ENCODE results near the gene C19orf33.

Gene C19orf33

DNA sequence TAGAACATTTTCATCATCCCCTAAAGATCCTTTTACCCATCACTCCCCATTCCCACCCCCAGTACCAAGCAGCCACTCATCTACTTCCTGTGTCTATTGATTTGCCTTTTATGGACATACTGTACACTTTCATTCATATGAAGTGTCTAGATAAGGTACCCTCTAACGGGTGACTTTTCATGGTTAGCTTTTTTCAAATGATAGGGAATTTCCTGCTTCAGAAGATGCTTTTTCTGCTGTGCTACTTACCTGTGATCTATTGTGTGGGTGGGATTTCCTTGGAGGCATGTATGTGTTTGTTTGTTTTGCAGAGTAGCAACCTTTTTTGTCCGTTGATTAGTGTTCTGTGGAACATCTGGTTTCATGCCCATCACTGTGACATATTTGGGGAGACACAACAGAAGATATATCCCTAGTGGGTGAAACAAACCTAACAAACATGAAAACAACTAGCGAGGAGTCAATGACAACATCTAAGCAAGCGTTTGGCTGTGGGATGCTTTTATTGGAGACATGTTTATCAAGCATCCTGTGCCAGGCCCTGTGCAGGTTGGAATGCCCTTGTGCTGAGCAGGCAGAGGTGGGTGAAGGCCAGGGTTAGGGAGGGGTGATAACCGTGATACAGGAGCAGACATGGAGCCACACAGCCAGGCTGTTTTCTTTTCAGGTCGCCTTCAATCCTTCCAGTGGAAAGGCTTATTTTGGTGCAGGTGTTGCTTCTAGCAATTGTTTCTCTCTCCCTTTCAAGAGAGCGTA lies 22.1 kb upstream of the C19orf33 start:
- 0 out of 2 replicates have a peak, but pooled peaks cover 6% of the 10 kb centered on the region for H4K20me1 ChIP-seq (ENCODE audit: insufficient read depth, low read length)
- peaks cover 11% of the 10 kb centered on the region for H3K4me1 ChIP-seq (ENCODE audit: low read length)
- H3K27me3 ChIP-seq (ENCODE audit: low read depth, low read length): no peaks in the 10 kb centered on the region
- TF ChIP-seq, protein P1, sequence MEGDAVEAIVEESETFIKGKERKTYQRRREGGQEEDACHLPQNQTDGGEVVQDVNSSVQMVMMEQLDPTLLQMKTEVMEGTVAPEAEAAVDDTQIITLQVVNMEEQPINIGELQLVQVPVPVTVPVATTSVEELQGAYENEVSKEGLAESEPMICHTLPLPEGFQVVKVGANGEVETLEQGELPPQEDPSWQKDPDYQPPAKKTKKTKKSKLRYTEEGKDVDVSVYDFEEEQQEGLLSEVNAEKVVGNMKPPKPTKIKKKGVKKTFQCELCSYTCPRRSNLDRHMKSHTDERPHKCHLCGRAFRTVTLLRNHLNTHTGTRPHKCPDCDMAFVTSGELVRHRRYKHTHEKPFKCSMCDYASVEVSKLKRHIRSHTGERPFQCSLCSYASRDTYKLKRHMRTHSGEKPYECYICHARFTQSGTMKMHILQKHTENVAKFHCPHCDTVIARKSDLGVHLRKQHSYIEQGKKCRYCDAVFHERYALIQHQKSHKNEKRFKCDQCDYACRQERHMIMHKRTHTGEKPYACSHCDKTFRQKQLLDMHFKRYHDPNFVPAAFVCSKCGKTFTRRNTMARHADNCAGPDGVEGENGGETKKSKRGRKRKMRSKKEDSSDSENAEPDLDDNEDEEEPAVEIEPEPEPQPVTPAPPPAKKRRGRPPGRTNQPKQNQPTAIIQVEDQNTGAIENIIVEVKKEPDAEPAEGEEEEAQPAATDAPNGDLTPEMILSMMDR (IDR thresholded peaks at IDR 0.05; ENCODE audit: low read depth, low read length): no peak
- no peak for TF ChIP-seq EZH2phosphoT487 (IDR thresholded peaks at IDR 0.05; ENCODE audit: low read depth)
- H2AFZ ChIP-seq (ENCODE audit: low read depth, low read length): no peak overlapping the region
- H3K36me3 ChIP-seq (replicated peaks; ENCODE audit: low read depth, low read length): no peaks in the 10 kb centered on the region
- H3K4me3 ChIP-seq (ENCODE audit: low read length): no peak overlapping the region
- no peaks in the 10 kb centered on the region for H3K9me3 ChIP-seq (ENCODE audit: insufficient read depth, low read length)
- H3K27ac ChIP-seq (ENCODE audit: low read length): no peak overlapping the region
- no peak overlapping the region for H3K9ac ChIP-seq (ENCODE audit: low read length)
- H3K79me2 ChIP-seq (ENCODE audit: low read length): no peaks in the 10 kb centered on the region
- H3K4me2 ChIP-seq (ENCODE audit: low read length): no peak overlapping the region

DNA sequence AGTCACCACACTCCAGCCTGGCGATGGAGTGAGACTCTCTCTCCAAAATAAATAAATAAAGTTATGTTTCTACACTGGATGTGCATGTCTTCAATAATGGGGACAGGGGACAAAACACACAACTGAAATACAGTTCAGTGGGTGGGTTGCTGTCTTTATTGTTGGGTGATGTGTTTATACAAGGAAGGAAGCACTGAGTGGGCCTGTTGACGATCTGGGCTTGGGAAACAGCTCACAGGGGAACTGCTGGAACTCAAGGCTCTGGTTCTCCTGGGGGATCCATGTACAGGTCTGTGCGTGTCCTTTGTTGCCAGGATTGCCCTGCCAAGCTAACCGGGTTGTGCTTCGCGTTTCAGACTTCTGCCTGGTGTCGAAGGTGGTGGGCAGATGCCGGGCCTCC lies 20.8 kb upstream of the C19orf33 start:
- H3K36me3 ChIP-seq (replicated peaks; ENCODE audit: low read depth, low read length): no peaks in the 10 kb centered on the region
- no peaks in the 10 kb centered on the region for H3K27me3 ChIP-seq (ENCODE audit: low read depth, low read length)
- no peak overlapping the region for H2AFZ ChIP-seq (ENCODE audit: low read depth, low read length)
- H3K4me3 ChIP-seq (ENCODE audit: low read length): no peak overlapping the region
- H4K20me1 ChIP-seq (ENCODE audit: insufficient read depth, low read length): 0 out of 2 replicates have a peak, but pooled peaks cover 6% of the 10 kb centered on the region
- H3K79me2 ChIP-seq (ENCODE audit: low read length): no peaks in the 10 kb centered on the region
- H3K9ac ChIP-seq (ENCODE audit: low read length): no peak overlapping the region
- TF ChIP-seq EZH2phosphoT487 (IDR thresholded peaks at IDR 0.05; ENCODE audit: low read depth): no peak
- TF ChIP-seq, protein P1 (IDR thresholded peaks at IDR 0.05; ENCODE audit: low read depth, low read length): no peak
- H3K4me1 ChIP-seq (ENCODE audit: low read length): peaks cover 11% of the 10 kb centered on the region
- H3K9me3 ChIP-seq (ENCODE audit: insufficient read depth, low read length): no peaks in the 10 kb centered on the region
- no peak overlapping the region for H3K27ac ChIP-seq (ENCODE audit: low read length)
- no peak overlapping the region for H3K4me2 ChIP-seq (ENCODE audit: low read length)

DNA sequence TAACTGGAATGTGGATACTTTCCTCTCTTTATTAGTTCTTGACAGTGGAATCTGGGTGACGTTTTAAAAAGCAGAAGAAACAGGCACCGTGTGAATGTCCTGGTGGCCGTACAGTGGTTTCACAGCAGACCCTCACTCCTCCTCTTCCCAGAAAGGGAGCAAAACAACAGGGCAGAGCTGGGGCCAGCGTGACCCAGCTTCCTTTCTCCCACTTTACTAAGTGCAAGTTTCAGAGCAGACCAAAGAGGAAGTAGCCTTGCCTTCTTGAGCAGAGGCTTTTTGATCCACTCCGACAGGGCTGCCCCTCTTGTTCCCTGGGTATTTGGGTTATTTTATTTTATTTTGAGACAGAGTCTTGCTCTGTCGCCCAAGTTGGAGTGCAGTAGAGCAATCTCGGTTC lies 19.6 kb upstream of the C19orf33 start:
- no peaks in the 10 kb centered on the region for H3K36me3 ChIP-seq (replicated peaks; ENCODE audit: low read depth, low read length)
- TF ChIP-seq EZH2phosphoT487 (IDR thresholded peaks at IDR 0.05; ENCODE audit: low read depth): no peak
- TF ChIP-seq, protein P1 (IDR thresholded peaks at IDR 0.05; ENCODE audit: low read depth, low read length): no peak
- no peak overlapping the region for H3K27ac ChIP-seq (ENCODE audit: low read length)
- H2AFZ ChIP-seq (ENCODE audit: low read depth, low read length): no peak overlapping the region
- no peaks in the 10 kb centered on the region for H4K20me1 ChIP-seq (ENCODE audit: insufficient read depth, low read length)
- H3K4me1 ChIP-seq (ENCODE audit: low read length): peaks cover 11% of the 10 kb centered on the region
- H3K79me2 ChIP-seq (ENCODE audit: low read length): no peaks in the 10 kb centered on the region
- H3K9ac ChIP-seq (ENCODE audit: low read length): peak overlapping the region; percentile 17; the same call in 1 of the 2 replicates
- no peaks in the 10 kb centered on the region for H3K27me3 ChIP-seq (ENCODE audit: low read depth, low read length)
- peak overlapping the region; percentile 8 for H3K4me2 ChIP-seq (ENCODE audit: low read length)
- no peaks in the 10 kb centered on the region for H3K9me3 ChIP-seq (ENCODE audit: insufficient read depth, low read length)
- no peak overlapping the region for H3K4me3 ChIP-seq (ENCODE audit: low read length)

DNA sequence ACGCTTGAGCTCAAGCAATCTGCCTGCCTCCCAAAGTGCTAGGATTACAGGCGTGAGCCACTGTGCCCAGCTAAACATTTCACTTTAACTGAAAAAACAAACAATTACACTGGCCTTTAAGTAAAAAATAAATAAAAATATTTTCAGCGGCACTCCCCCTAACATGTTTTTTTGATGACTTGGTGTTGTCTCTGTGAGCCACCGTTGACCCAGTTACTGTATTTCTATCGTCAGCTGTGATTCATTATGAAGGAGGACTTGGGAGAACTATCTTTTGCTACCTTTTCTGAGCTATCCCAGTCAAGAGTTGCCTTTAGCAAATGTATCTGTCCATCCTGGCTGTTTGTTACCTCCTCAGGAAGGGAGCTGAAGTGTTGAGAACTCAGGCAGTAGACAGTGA lies 18.5 kb upstream of the C19orf33 start:
- no peak overlapping the region for H3K27ac ChIP-seq (ENCODE audit: low read length)
- H2AFZ ChIP-seq (ENCODE audit: low read depth, low read length): no peak overlapping the region
- H3K4me2 ChIP-seq (ENCODE audit: low read length): no peak overlapping the region
- no peak overlapping the region for H3K9ac ChIP-seq (ENCODE audit: low read length)
- TF ChIP-seq, protein P1 (IDR thresholded peaks at IDR 0.05; ENCODE audit: low read depth, low read length): no peak
- no peak for TF ChIP-seq EZH2phosphoT487 (IDR thresholded peaks at IDR 0.05; ENCODE audit: low read depth)
- no peaks in the 10 kb centered on the region for H3K9me3 ChIP-seq (ENCODE audit: insufficient read depth, low read length)
- no peaks in the 10 kb centered on the region for H3K36me3 ChIP-seq (replicated peaks; ENCODE audit: low read depth, low read length)
- no peaks in the 10 kb centered on the region for H4K20me1 ChIP-seq (ENCODE audit: insufficient read depth, low read length)
- peaks cover 11% of the 10 kb centered on the region for H3K4me1 ChIP-seq (ENCODE audit: low read length)
- H3K4me3 ChIP-seq (ENCODE audit: low read length): no peak overlapping the region
- no peaks in the 10 kb centered on the region for H3K79me2 ChIP-seq (ENCODE audit: low read length)
- H3K27me3 ChIP-seq (ENCODE audit: low read depth, low read length): no peaks in the 10 kb centered on the region
